Endodermal cell (in vitro differentiated cells): ENCODE measurements around the gene FBXO5. TPM values are rescaled to one million over a fixed set of nuclear protein-coding genes. Genes with fewer than 3 reads are reported as not detected.

ENCODE experiments used
- DNase-seq: peaks from one replicate; pipeline ENCODE4 v3.0.0-alpha.2; 2017
- H3K27ac ChIP-seq: 2 replicates; pipeline ENCODE4 v1.5.1; 2013; ENCODE audit warnings: mild to moderate bottlenecking, low read depth, low read length, moderate library complexity
- H3K27me3 ChIP-seq: 2 replicates; pipeline ENCODE4 v1.6.1; 2013; ENCODE audit warnings: mild to moderate bottlenecking, low read length, moderate library complexity; ENCODE audit not compliant: insufficient read depth, control insufficient read depth, poor library complexity, severe bottlenecking
- H3K36me3 ChIP-seq: 2 replicates; pipeline ENCODE4 v1.7.0; 2013; ENCODE audit warnings: mild to moderate bottlenecking, low read length, moderate library complexity; ENCODE audit not compliant: control insufficient read depth, insufficient read depth
- H3K4me1 ChIP-seq: one replicate; pipeline ENCODE4 v1.7.0; 2013; ENCODE audit warnings: low read length; ENCODE audit not compliant: control insufficient read depth, insufficient read depth
- H3K4me3 ChIP-seq: 2 replicates; pipeline ENCODE4 v1.5.1; 2013; ENCODE audit warnings: mild to moderate bottlenecking, low read length, moderate library complexity
- H3K9ac ChIP-seq: 2 replicates; pipeline ENCODE4 v1.6.1; 2013; ENCODE audit warnings: mild to moderate bottlenecking, low read length, moderate library complexity; ENCODE audit not compliant: poor library complexity, severe bottlenecking; ENCODE audit errors: extremely low read depth
- H3K9me3 ChIP-seq: 2 replicates; pipeline ENCODE4 v1.6.1; 2013; ENCODE audit warnings: mild to moderate bottlenecking, low read length, moderate library complexity; ENCODE audit not compliant: control insufficient read depth
- H3K27ac Mint-ChIP-seq: 2 replicates; pipeline ENCODE4 v1.8.0; 2020; ENCODE audit warnings: mixed read lengths
- H3K27me3 Mint-ChIP-seq: 2 replicates; pipeline ENCODE4 v1.8.0; 2021; ENCODE audit warnings: mild to moderate bottlenecking, mixed read lengths; ENCODE audit not compliant: insufficient read depth
- H3K36me3 Mint-ChIP-seq: 2 replicates; pipeline ENCODE4 v1.8.0; 2020; ENCODE audit warnings: low read depth, mixed read lengths
- H3K4me1 Mint-ChIP-seq: 2 replicates; pipeline ENCODE4 v1.8.0; 2020; ENCODE audit warnings: mixed read lengths
- H3K4me3 Mint-ChIP-seq: 2 replicates; pipeline ENCODE4 v1.8.0; 2020; ENCODE audit warnings: mild to moderate bottlenecking, moderate library complexity, mixed read lengths
- H3K9me3 Mint-ChIP-seq: 2 replicates; pipeline ENCODE4 v1.8.0; 2020; ENCODE audit warnings: mild to moderate bottlenecking, mixed read lengths
- WGBS, 2 experiments: methylation state at CpG; one replicate each; pipeline versions ENCODE4 v1.1.5 to v1.1.7; 2013; ENCODE audit warnings: missing lambda C conversion rate in 2 of 2, mixed read lengths in 1 of 2; ENCODE audit not compliant: insufficient coverage in 1 of 2, insufficient read length in 1 of 2; 5-methylcytosine and 5-hydroxymethylcytosine counted together
- total RNA-seq, 2 donors: library from RNA; stranded (reverse); fragmentation: NEBNext Ultra II Directional in 1 of 2; extraction: Animal tissue kit (Norgen Biotek cat#: 25700) in 1 of 2; gene quantifications; 2 replicates in 1 of 2; 3 replicates in 1 of 2; pipeline ENCODE4 v1.2.1, GENCODE V29; 2021
- TF ChIP-seq, protein P1 (sequence below): fragments of 200-600 bp; sonication (generic); conservative IDR thresholded peaks from 2 replicates; pipeline ENCODE4 v1.5.0; 2021; ENCODE audit warnings: antibody characterized with exemption, mild to moderate bottlenecking

The FBXO5 gene
- total RNA-seq, 2 donors from 2014 or later = 39.8 to 71.6 TPM

DNA sequence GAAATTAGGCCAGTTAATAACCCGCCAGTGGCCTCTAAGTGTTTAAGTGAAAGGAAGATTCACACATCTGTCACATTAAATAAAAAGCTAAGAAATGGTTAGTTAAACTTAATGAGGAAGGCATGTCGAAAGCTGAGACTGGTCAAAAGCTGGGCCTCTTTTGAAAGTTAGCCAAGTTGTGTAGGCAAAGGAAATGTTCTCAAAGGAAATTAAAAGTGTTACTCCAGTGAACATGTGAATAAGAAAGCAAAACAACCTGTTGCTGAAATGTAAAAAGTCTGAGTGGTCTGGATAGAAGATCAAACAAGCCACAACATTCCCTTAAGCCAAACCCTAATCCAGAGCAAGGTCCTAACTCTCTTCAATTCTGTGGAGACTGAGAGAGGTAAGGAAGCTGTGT lies 30.6 kb upstream of the FBXO5 start:
- no peaks in the 10 kb centered on the region for H3K9me3 Mint-ChIP-seq
- WGBS, 2 experiments = 92 to 100% methylated on average over 1 of the region's 2 CpGs
- Histone ChIP-seq H3K36me3 (no peaks in the 10 kb centered on the region), H3K9ac (no peak overlapping the region), H3K27me3 (peaks cover 22% of the 10 kb centered on the region), H3K4me3 (no peak overlapping the region), H3K4me1 (no peaks in the 10 kb centered on the region), H3K27ac (no peak overlapping the region), H3K9me3 (no peaks in the 10 kb centered on the region)
- H3K27ac Mint-ChIP-seq = no peak overlapping the region
- no peak for DNase-seq
- TF ChIP-seq, protein P1, sequence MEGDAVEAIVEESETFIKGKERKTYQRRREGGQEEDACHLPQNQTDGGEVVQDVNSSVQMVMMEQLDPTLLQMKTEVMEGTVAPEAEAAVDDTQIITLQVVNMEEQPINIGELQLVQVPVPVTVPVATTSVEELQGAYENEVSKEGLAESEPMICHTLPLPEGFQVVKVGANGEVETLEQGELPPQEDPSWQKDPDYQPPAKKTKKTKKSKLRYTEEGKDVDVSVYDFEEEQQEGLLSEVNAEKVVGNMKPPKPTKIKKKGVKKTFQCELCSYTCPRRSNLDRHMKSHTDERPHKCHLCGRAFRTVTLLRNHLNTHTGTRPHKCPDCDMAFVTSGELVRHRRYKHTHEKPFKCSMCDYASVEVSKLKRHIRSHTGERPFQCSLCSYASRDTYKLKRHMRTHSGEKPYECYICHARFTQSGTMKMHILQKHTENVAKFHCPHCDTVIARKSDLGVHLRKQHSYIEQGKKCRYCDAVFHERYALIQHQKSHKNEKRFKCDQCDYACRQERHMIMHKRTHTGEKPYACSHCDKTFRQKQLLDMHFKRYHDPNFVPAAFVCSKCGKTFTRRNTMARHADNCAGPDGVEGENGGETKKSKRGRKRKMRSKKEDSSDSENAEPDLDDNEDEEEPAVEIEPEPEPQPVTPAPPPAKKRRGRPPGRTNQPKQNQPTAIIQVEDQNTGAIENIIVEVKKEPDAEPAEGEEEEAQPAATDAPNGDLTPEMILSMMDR = no peak
- H3K4me3 Mint-ChIP-seq = no peak overlapping the region
- H3K36me3 Mint-ChIP-seq = no peaks in the 10 kb centered on the region
- peaks cover 14% of the 10 kb centered on the region for H3K27me3 Mint-ChIP-seq
- peaks cover 16% of the 10 kb centered on the region for H3K4me1 Mint-ChIP-seq

DNA sequence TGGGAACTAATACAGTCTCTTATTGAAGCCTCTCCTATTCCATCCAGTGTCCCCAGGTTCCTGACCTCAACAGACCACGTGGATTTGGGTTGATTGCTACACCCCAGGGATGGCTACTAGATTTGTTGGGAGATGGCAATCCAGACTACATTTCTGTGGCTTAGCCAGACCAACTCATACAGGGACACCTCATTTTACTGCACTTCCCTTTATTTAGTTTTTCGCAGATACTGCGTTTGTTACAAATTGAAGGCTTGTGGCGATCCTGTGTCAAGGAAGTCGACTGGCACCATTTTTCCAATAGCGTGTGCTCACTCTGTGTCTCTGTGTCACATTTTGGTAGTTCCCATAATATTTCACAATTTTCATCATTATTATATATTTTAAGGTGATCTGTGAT lies 30.0 kb upstream of the FBXO5 start:
- no peak overlapping the region for H3K27ac ChIP-seq
- H3K9me3 Mint-ChIP-seq = no peaks in the 10 kb centered on the region

DNA sequence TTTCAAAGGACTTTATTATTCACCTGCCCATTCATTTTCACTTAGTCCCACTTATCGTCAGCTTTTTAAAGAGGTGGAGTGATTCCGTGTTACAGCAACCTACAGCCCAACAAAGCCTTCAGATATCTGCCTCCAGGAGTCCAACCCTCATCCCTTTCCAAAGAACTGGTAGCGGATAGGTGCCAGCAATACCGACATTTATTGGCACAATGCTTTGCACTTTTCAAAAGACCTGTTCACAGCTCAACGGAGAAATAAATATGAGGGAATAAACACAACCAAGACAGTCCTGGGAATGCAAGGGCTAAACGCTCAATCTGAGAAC lies 20.5 kb upstream of the FBXO5 start:
- no peak for DNase-seq

More for the DNA sequence above, 30.0 kb upstream of the FBXO5 start:
- Mint-ChIP-seq H3K4me3 (no peak overlapping the region), H3K27me3 (peaks cover 14% of the 10 kb centered on the region), H3K36me3 (no peaks in the 10 kb centered on the region), H3K4me1 (peaks cover 16% of the 10 kb centered on the region), H3K27ac (no peak overlapping the region)
- H3K36me3 ChIP-seq = no peaks in the 10 kb centered on the region
- DNase-seq = no peak
- no peaks in the 10 kb centered on the region for H3K4me1 ChIP-seq
- peaks cover 22% of the 10 kb centered on the region for H3K27me3 ChIP-seq
- TF ChIP-seq, protein P1 = no peak
- no peaks in the 10 kb centered on the region for H3K9me3 ChIP-seq
- WGBS, 2 experiments = 92 to 95% methylated on average over 3 to 6 of the region's 6 CpGs
- H3K9ac ChIP-seq = no peak overlapping the region
- no peak overlapping the region for H3K4me3 ChIP-seq

More for the DNA sequence above, 20.5 kb upstream of the FBXO5 start:
- no peaks in the 10 kb centered on the region for H3K4me1 ChIP-seq
- WGBS, 2 experiments = 0% methylated on average over 3 to 6 of the region's 6 CpGs
- peaks cover 6% of the 10 kb centered on the region for H3K36me3 Mint-ChIP-seq
- H3K9ac ChIP-seq = peak overlapping the region; percentile 86
- H3K27ac ChIP-seq = peak overlapping the region; percentile 70
- H3K9me3 Mint-ChIP-seq = no peaks in the 10 kb centered on the region
- TF ChIP-seq, protein P1 = no peak
- H3K27ac Mint-ChIP-seq = peak overlapping the region; percentile 99
- H3K4me3 ChIP-seq = peak overlapping the region; percentile 92
- H3K27me3 ChIP-seq = no peaks in the 10 kb centered on the region
- peaks cover 15% of the 10 kb centered on the region for H3K36me3 ChIP-seq
- H3K4me3 Mint-ChIP-seq = peak overlapping the region; percentile 95
- H3K27me3 Mint-ChIP-seq = no peaks in the 10 kb centered on the region
- H3K9me3 ChIP-seq = no peaks in the 10 kb centered on the region
- peaks cover 21% of the 10 kb centered on the region for H3K4me1 Mint-ChIP-seq
